Coronary artery (tissue), 2 donors: ENCODE results near the gene TACC3.
A peak's percentile ranks its signal among the peaks of the same experiment; 100 is the strongest.

Source experiments
- DNase-seq: peaks from one replicate; pipeline ENCODE4 v3.0.0-alpha.2; 2017; ENCODE audit warnings: low spot score
- H3K27ac ChIP-seq, 2 donors: fragments of 200-600 bp; sonication (generic); one replicate each; pipeline ENCODE4 v1.5.1; 2016 to 2019
- H3K4me3 ChIP-seq: fragments of 200-600 bp; sonication (generic); 2 replicates; pipeline ENCODE4 v1.5.1; 2016; ENCODE audit warnings: mild to moderate bottlenecking, moderate library complexity
- CTCF ChIP-seq: fragments of 200-600 bp; sonication (generic); IDR thresholded peaks from one replicate; pipeline ENCODE4 v1.5.1; 2019; ENCODE audit warnings: antibody characterized with exemption

The TACC3 gene

DNA sequence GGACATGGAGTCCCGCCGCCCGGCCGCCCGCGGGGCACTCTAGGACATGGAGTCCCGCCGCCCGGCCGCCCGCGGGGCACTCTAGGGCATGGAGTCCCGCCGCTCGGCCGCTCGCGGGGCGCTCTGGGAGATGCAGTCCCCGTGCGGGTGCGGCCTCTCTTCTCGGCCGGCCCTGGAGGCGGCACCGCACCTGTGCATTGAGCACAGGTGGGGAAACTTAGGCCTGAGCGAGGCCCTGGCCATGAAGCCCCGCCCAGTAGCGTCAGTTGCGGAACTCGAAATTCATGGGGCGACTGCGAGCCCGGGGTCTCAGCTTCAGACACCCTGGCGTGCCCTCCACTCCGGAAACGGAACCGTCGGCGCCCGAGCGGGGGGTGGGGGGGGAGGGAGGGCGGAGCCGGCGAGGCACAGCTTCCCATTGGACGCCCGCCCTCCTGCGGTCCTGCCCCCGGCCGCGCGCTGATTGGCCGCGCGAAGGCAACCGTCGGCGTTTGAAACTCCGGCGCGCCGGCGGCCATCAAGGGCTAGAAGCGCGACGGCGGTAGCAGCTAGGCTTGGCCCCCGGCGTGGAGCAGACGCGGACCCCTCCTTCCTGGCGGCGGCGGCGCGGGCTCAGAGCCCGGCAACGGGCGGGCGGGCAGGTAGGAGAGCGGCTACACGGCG lies at the start of gene TACC3, which contains the start of gene TMEM129:
TSS of gene TACC3 (plus strand) at position 519 of the 663 bp plus-strand sequence. CDS start 1,901 bp downstream, outside the sequence.
TSS of gene TMEM129 (minus strand) at position 321 of the 663 bp plus-strand sequence. CDS start 486 bp downstream, outside the sequence.
- DNase-seq, result peak; percentile 97
- TF ChIP-seq CTCF, result no peak
- peak within 1 kb of the TSS; percentile 62 to 97 for H3K27ac ChIP-seq
- H3K4me3 ChIP-seq, result peak within 1 kb of the TSS; percentile 92

GRCh38 chr4:1673671-1674070 lies 47.6 kb upstream of the TACC3 start:
- DNase-seq, result no peak
- TF ChIP-seq CTCF, result no peak
- H3K27ac ChIP-seq, result no peak overlapping the region

GRCh38 chr4:1674682-1675081 lies 46.6 kb upstream of the TACC3 start:
- no peak for DNase-seq
- no peak overlapping the region for H3K4me3 ChIP-seq
- no peak for TF ChIP-seq CTCF
- H3K27ac ChIP-seq, result no peak overlapping the region

More at GRCh38 chr4:1673671-1674070, 47.6 kb upstream of the TACC3 start:
- no peak overlapping the region for H3K4me3 ChIP-seq

DNA sequence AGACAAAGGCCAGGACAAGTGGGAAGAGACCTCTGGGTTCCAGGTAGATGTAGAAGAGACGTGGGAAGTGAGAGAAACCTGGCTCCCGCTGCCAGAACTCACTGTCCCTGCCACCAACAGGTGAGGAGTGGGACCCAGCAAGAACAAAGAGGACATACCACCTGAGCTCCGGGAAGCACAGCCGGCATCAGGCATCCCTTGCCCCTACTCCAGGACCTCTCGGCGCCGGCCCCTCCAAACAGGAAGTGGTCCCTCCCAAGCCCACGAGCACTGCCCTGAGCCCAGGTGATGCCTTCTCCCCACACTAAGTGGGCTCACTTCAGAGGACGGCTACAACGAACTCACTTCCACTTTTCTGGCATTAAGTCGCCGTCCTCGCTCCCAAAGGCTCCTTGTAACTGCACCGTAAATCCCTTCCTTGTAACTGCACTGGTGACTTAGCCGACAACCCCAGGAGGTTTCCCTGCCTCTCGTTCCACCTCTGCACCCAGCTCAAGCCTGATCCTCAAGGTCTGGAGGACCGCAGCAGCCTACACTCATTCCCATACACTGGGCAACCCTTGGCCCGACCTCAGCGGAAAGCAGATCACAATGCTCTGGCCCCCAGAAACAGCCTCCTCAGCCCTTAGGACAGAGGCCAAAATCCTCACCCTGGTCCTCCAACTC lies 46.1 kb upstream of the TACC3 start:
- DNase-seq, result no peak
- Histone ChIP-seq H3K27ac (no peak overlapping the region), H3K4me3 (no peak overlapping the region)
- TF ChIP-seq CTCF, result no peak

DNA sequence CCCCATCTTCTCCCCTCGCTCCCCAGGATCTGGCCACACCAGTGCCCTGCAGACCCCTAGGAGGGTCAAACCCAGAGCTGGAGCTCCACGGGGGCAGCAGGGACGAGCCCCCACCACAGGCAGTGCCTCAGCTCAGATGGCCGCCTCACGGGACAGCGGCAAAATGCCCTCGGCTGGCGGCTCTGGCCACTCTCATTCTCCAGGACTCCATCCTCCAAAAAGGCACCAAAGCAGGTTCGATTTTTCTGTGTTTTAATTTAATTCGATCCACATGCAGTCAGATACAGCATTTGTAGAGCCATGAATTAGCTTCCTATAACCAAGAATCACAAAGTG lies 45.6 kb upstream of the TACC3 start:
- no peak for TF ChIP-seq CTCF
- Histone ChIP-seq H3K4me3 (no peak overlapping the region), H3K27ac (no peak overlapping the region)
- no peak for DNase-seq

GRCh38 chr4:1676605-1677525 lies 44.5 kb upstream of the TACC3 start:
- H3K27ac ChIP-seq, result no peak overlapping the region
- H3K4me3 ChIP-seq, result no peak overlapping the region
- no peak for TF ChIP-seq CTCF
- DNase-seq, result no peak
